Keratinocyte (primary cell): ENCODE data around the gene COPZ1.

Experiments
- EZH2 ChIP-seq: IDR thresholded peaks from one replicate; pipeline ENCODE4 v1.6.1; 2012; ENCODE audit warnings: inconsistent platforms, mild to moderate bottlenecking, low read length, moderate library complexity
- TF ChIP-seq, protein P1 (sequence below), 3 experiments: IDR thresholded peaks in 1 of 3; conservative IDR thresholded peaks in 1 of 3; optimal IDR thresholded peaks in 1 of 3; 2 replicates in 2 of 3; 3 replicates in 1 of 3; pipeline versions ENCODE3 to v1.5.1; 2011; ENCODE audit warnings: low read length in 3 of 3, mild to moderate bottlenecking in 3 of 3, moderate library complexity in 2 of 3, control low read depth in 1 of 3, inconsistent platforms in 1 of 3; ENCODE audit not compliant: insufficient read depth in 2 of 3; ENCODE audit errors: extremely low read depth in 1 of 3

DNA sequence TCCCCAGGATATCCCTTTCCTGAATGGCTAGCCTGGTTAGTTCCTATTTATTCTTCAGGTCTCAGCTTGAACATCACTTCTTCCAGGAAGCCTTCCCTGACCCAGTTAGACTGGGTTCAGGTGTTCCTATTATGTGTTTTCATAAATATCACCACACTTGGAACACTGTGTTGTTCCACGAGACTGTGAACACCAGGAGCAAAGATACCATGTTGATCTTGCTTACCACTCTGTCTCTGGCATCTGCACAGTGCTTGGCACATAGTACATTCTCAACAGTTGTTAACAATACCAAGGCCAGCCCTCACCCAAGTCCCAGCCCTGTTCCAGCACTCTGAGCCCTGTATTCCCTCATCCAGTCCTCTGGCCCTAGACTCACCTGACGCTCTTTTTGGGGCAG is 73.3 kb downstream of the COPZ1 start:
- TF ChIP-seq, protein P1, sequence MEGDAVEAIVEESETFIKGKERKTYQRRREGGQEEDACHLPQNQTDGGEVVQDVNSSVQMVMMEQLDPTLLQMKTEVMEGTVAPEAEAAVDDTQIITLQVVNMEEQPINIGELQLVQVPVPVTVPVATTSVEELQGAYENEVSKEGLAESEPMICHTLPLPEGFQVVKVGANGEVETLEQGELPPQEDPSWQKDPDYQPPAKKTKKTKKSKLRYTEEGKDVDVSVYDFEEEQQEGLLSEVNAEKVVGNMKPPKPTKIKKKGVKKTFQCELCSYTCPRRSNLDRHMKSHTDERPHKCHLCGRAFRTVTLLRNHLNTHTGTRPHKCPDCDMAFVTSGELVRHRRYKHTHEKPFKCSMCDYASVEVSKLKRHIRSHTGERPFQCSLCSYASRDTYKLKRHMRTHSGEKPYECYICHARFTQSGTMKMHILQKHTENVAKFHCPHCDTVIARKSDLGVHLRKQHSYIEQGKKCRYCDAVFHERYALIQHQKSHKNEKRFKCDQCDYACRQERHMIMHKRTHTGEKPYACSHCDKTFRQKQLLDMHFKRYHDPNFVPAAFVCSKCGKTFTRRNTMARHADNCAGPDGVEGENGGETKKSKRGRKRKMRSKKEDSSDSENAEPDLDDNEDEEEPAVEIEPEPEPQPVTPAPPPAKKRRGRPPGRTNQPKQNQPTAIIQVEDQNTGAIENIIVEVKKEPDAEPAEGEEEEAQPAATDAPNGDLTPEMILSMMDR (optimal IDR thresholded peaks at IDR 0.05 in 1 of 3, IDR thresholded peaks at IDR 0.05 in 1 of 3, conservative IDR thresholded peaks at IDR 0.05 in 1 of 3; ENCODE audit: extremely low read depth in 1 of 3, insufficient read depth in 2 of 3, low read length in 3 of 3) = no peak
- TF ChIP-seq EZH2 = no peak
